Ishikawa (cell line): ENCODE results near the gene ISX.

Experiments
- CEBPB ChIP-seq: IDR thresholded peaks from 2 replicates; pipeline ENCODE4 v1.6.1; 2012
- CREB1 ChIP-seq: IDR thresholded peaks from 2 replicates; pipeline ENCODE4 v1.6.1; 2012; ENCODE audit warnings: low read depth
- EGR1 ChIP-seq: IDR thresholded peaks from 2 replicates; pipeline ENCODE4 v1.6.1; 2012
- EP300 ChIP-seq: IDR thresholded peaks from 2 replicates; pipeline ENCODE4 v1.6.1; 2012; ENCODE audit warnings: borderline replicate concordance
- FOXM1 ChIP-seq: IDR thresholded peaks from 2 replicates; pipeline ENCODE4 v1.6.1; 2012; ENCODE audit warnings: low read depth, borderline replicate concordance
- NFIC ChIP-seq: IDR thresholded peaks from 2 replicates; pipeline ENCODE4 v1.6.1; 2012
- RAD21 ChIP-seq: IDR thresholded peaks from 2 replicates; pipeline ENCODE4 v1.6.1; 2012; ENCODE audit warnings: low read depth
- TAF1 ChIP-seq: IDR thresholded peaks from 2 replicates; pipeline ENCODE4 v1.6.1; 2012; ENCODE audit warnings: low read depth, mild to moderate bottlenecking
- TCF12 ChIP-seq: IDR thresholded peaks from 2 replicates; pipeline ENCODE4 v1.6.1; 2012; ENCODE audit warnings: low read depth
- TEAD4 ChIP-seq: IDR thresholded peaks from 2 replicates; pipeline ENCODE4 v1.6.1; 2012
- YY1 ChIP-seq: IDR thresholded peaks from 2 replicates; pipeline ENCODE4 v1.6.1; 2012; ENCODE audit warnings: low read depth
- ZBTB7A ChIP-seq: IDR thresholded peaks from 2 replicates; pipeline ENCODE4 v1.6.1; 2012; ENCODE audit warnings: low read depth
- TF ChIP-seq, protein P1 (sequence below): IDR thresholded peaks from 2 replicates; pipeline ENCODE4 v1.6.1; 2012
- TF ChIP-seq, protein P2 (sequence below): IDR thresholded peaks from 2 replicates; pipeline ENCODE4 v1.6.1; 2012; ENCODE audit warnings: low read depth, mild to moderate bottlenecking
- TF ChIP-seq, protein P3 (sequence below): IDR thresholded peaks from 2 replicates; pipeline ENCODE4 v1.6.1; 2012

The ISX gene

GRCh38 chr22:35104491-35104890, 38.5 kb downstream of the ISX start:
- TF ChIP-seq EGR1 (no peak), CREB1 (no peak), YY1 (no peak), FOXM1 (no peak), EP300 (no peak), CEBPB (no peak)
- TF ChIP-seq, protein P1, sequence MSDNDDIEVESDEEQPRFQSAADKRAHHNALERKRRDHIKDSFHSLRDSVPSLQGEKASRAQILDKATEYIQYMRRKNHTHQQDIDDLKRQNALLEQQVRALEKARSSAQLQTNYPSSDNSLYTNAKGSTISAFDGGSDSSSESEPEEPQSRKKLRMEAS = no peak
- TF ChIP-seq, protein P2, sequence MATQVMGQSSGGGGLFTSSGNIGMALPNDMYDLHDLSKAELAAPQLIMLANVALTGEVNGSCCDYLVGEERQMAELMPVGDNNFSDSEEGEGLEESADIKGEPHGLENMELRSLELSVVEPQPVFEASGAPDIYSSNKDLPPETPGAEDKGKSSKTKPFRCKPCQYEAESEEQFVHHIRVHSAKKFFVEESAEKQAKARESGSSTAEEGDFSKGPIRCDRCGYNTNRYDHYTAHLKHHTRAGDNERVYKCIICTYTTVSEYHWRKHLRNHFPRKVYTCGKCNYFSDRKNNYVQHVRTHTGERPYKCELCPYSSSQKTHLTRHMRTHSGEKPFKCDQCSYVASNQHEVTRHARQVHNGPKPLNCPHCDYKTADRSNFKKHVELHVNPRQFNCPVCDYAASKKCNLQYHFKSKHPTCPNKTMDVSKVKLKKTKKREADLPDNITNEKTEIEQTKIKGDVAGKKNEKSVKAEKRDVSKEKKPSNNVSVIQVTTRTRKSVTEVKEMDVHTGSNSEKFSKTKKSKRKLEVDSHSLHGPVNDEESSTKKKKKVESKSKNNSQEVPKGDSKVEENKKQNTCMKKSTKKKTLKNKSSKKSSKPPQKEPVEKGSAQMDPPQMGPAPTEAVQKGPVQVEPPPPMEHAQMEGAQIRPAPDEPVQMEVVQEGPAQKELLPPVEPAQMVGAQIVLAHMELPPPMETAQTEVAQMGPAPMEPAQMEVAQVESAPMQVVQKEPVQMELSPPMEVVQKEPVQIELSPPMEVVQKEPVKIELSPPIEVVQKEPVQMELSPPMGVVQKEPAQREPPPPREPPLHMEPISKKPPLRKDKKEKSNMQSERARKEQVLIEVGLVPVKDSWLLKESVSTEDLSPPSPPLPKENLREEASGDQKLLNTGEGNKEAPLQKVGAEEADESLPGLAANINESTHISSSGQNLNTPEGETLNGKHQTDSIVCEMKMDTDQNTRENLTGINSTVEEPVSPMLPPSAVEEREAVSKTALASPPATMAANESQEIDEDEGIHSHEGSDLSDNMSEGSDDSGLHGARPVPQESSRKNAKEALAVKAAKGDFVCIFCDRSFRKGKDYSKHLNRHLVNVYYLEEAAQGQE = no peak

GRCh38 chr22:35109616-35110015, 43.7 kb downstream of the ISX start:
- no peak for TF ChIP-seq YY1
- no peak for TF ChIP-seq CEBPB
- TF ChIP-seq TCF12 = no peak
- TF ChIP-seq, protein P1 = no peak
- TF ChIP-seq EP300 = no peak
- TF ChIP-seq RAD21 = no peak
- TF ChIP-seq NFIC = no peak
- TF ChIP-seq ZBTB7A = no peak
- TF ChIP-seq TAF1 = no peak
- no peak for TF ChIP-seq CREB1
- TF ChIP-seq, protein P3, sequence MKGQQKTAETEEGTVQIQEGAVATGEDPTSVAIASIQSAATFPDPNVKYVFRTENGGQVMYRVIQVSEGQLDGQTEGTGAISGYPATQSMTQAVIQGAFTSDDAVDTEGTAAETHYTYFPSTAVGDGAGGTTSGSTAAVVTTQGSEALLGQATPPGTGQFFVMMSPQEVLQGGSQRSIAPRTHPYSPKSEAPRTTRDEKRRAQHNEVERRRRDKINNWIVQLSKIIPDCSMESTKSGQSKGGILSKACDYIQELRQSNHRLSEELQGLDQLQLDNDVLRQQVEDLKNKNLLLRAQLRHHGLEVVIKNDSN = no peak
- no peak for TF ChIP-seq FOXM1
- no peak for TF ChIP-seq EGR1
- no peak for TF ChIP-seq TEAD4

DNA sequence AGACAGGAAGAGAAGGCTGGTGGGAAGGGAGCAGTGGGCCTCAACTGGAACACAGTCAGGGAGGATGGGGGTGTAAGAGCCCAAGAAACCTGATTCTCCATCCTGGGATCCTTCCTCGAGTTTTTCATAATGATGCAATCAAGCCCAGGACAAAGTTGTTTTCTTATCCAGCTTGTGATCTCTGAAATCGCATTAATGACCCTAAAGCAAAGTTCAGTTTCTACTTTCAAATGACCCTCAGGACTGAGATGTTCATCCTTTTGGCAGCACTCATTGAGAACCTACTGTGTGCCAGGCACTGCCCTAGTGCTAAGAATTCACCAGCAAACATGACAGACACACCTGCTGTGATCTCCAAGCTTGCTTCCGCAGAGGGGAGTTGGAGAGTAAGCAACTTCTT, 45.3 kb downstream of the ISX start:
- TF ChIP-seq NFIC = no peak
- TF ChIP-seq, protein P3 = no peak
- TF ChIP-seq, protein P2 = no peak
- TF ChIP-seq CEBPB = no peak
- no peak for TF ChIP-seq EGR1
- no peak for TF ChIP-seq RAD21
- TF ChIP-seq TEAD4 = no peak
- no peak for TF ChIP-seq FOXM1
- no peak for TF ChIP-seq ZBTB7A
- TF ChIP-seq YY1 = no peak

DNA sequence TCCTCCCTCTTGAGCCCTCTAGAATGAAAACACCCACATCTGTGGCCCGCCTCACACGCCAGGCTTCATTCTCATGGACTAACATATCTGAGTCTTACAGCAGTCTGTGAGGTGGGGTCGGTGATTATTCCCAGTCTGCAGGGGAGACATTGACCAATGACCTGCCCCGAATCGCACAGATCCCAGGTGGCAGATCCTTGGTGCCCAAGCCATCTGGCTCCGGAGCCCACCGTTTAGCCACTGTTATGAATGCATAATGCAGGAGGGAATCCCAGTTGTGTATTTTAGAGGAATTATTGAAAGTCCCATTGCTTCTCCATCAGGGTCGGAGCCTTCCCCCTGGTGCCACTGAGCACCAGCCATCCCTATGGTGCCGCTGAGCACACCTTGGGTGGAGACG, 47.4 kb downstream of the ISX start:
- TF ChIP-seq NFIC = no peak
- TF ChIP-seq EGR1 = no peak
- TF ChIP-seq FOXM1 = no peak
- TF ChIP-seq, protein P2 = no peak

DNA sequence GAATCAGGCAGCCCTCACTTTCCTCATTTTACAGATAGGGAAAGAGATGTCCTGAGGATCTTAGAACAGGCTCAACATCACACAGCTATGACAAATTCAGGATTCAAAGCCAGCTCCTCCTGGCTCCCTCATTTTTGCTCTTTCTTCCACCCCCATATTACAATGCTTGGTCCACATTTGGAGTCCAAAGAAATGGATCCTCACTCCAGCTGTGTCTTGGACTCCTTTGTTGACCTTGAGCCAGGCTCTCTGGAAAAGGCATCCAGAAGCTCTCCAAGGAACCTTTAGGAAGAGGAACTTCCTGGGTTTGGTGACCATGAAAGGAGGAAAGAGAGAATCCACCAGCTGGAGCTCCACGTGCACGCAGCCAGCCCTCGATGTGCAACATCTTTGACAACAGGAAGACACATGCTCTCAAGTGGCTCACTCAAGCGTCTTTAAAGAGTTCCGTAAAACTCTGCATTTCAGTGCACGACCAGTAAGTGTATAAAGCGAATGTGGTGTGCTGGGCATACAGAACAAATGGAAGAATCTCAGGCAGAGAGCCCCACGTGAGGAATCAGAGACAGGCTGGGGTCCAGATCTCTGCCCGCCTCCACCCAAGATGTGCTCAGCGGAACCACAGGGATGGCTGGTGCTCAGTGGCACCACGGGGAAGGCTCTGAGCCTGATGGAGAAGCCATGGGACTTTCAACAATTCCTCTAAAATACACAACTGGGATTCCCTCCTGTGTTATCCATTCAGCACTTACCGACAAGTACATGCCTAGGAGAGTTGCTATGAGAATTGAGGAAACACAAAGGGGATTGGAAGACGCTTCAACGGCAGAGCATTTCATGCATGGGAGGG, 48.4 kb downstream of the ISX start:
- TF ChIP-seq ZBTB7A = no peak
- TF ChIP-seq CREB1 = no peak
- TF ChIP-seq, protein P1 = no peak
- TF ChIP-seq CEBPB = no peak
- TF ChIP-seq FOXM1 = no peak
- no peak for TF ChIP-seq EP300
